ENCODE measurements around the gene DNAJC4. TPM values are rescaled to one million over a fixed set of nuclear protein-coding genes. Genes with fewer than 3 reads are reported as not detected.

Gene DNAJC4
- total and polyA plus RNA-seq, 9 of the 15 experiments (the other 6 are each of a cell fraction or from before 2014, with no cell fraction given): 4.0 to 32.6 (median 19.9) TPM

GRCh38 chr11:64224151-64224890 is 6.0 kb upstream of the DNAJC4 start (continued):
- TF ChIP-seq RAD21 (CRISPR knock-in tag; conservative IDR thresholded peaks at IDR 0.05 in 1 of 2, IDR thresholded peaks at IDR 0.05 in 1 of 2): no peak

GRCh38 chr11:64224891-64225607 is 5.3 kb upstream of the DNAJC4 start:
- in situ Hi-C loops (cut with MboI): no loop called here
- peak; percentile 70 for TF ChIP-seq POLR2G (IDR thresholded peaks at IDR 0.05; ENCODE audit: low read depth, low read length)
- peak; percentile 19 for TF ChIP-seq CCNT2 (IDR thresholded peaks at IDR 0.05; ENCODE audit: borderline replicate concordance, extremely low read depth, insufficient read length, low read depth, low read length)
- TF ChIP-seq RBM22 (IDR thresholded peaks at IDR 0.05; ENCODE audit: low read depth, low read length, poor library complexity, severe bottlenecking): peak; percentile 53
- 0 out of 2 replicates have a peak, but pooled peaks have one; percentile 10 for TF ChIP-seq GABPB1 (CRISPR knock-in tag; IDR thresholded peaks at IDR 0.05)
- no peak for TF ChIP-seq NCOA6 (IDR thresholded peaks at IDR 0.05)
- TF ChIP-seq MAZ (CRISPR knock-in tag; conservative IDR thresholded peaks at IDR 0.05 in 1 of 2, IDR thresholded peaks at IDR 0.05 in 1 of 2): 0 out of 4 replicates have a peak, but pooled peaks of 1 of the 2 experiments have one; percentile 15
- no peak for TF ChIP-seq ATF3 (IDR thresholded peaks at IDR 0.05)
- no peak for TF ChIP-seq ATF3 (CRISPR knock-in tag; conservative IDR thresholded peaks at IDR 0.05)
- 0 out of 2 replicates have a peak, but pooled peaks have one; percentile 8 for TF ChIP-seq CBFB (CRISPR knock-in tag; IDR thresholded peaks at IDR 0.05)
- TF ChIP-seq ZBTB17 (CRISPR knock-in tag; IDR thresholded peaks at IDR 0.05): no peak
- no peak for TF ChIP-seq TRIM25 (IDR thresholded peaks at IDR 0.05; ENCODE audit: borderline replicate concordance)
- TF ChIP-seq SPI1 (IDR thresholded peaks at IDR 0.05; ENCODE audit: borderline replicate concordance, low read depth, low read length): peak; percentile 74

More at GRCh38 chr11:64224891-64225607, 5.3 kb upstream of the DNAJC4 start:
- Histone ChIP-seq H3K4me3 (peak overlapping the region; percentile 64), H3K36me3 (ENCODE audit: control insufficient read depth, insufficient read depth, low read length) (peaks cover 52% of the 10 kb centered on the region; the same call in 2 of the 3 replicates), H3K4me1 (replicated peaks in 1 of 2; ENCODE audit: control insufficient read depth in 2 of 2, insufficient read depth in 2 of 2, low read length in 2 of 2) (peaks cover 8 to 69% of the 10 kb centered on the region in 2 experiments; a peak in 4 of 5 replicates), H3K9me1 (ENCODE audit: control insufficient read depth, insufficient read depth, low read length) (peaks cover 5% of the 10 kb centered on the region), H3K27me3 (ENCODE audit: control insufficient read depth in 2 of 2, insufficient read depth in 2 of 2, low read length in 2 of 2) (no peaks in the 10 kb centered on the region), H3K79me2 (ENCODE audit: control insufficient read depth, insufficient read depth, low read length) (peaks cover 34% of the 10 kb centered on the region), H3K9ac (ENCODE audit: insufficient read depth in 1 of 2, low read depth in 2 of 2, low read length in 2 of 2) (peak overlapping the region; percentile 79 to 99), H3K4me2 (ENCODE audit: insufficient read depth, low read length) (peak overlapping the region; percentile 83), H4K20me1 (replicated peaks; ENCODE audit: control insufficient read depth, insufficient read depth, low read length) (no peaks in the 10 kb centered on the region), H3K9me3 (replicated peaks; ENCODE audit: control insufficient read depth, insufficient read depth, low read depth, low read length) (no peaks in the 10 kb centered on the region), H2AFZ (ENCODE audit: low read depth, low read length) (0 out of 2 replicates have a peak overlapping the region, but pooled peaks have one; percentile 93), H3K27ac (ENCODE audit: extremely low read depth, low read depth, low read length) (peak overlapping the region; percentile 93)
- WGBS (ENCODE audit: insufficient coverage, low coverage, missing lambda C conversion rate): 53% methylated on average over 20 of the region's 22 CpGs
- intact Hi-C loops (cut with micrococcal nuclease): no loop called here
- BruUV-seq (replicated peaks): no TSS peak
- ChIA-PET CTCF (ENCODE audit: low intra/inter-chr PET ratio) (no interaction called here), POLR2A (interaction anchor here (0.8 to 6.3 kb wide), 4 partner anchors 10 to 17 kb away, joined by 3 to 77 read pairs (median 8); partner anchors contain the start of gene FERMT3)
- peak; percentile 15 for FAIRE-seq
- peak in 2 of 4 experiments; percentile 27 to 46 for DNase-seq (ENCODE audit: extremely low read depth in 1 of 4, low spot score in 3 of 4)
- peak; percentile 13 for ATAC-seq
